H1 (cell line): Measurements from ENCODE around the gene NEK10. TPM values are rescaled to one million over a fixed set of nuclear protein-coding genes. Genes with fewer than 3 reads are reported as not detected.

ENCODE experiments used
- BACH1 ChIP-seq: IDR thresholded peaks from 2 replicates; pipeline ENCODE4 v1.6.1; 2012; ENCODE audit warnings: low read length, improper control_type of control experiment
- RNF2 ChIP-seq: fragments of 200-900, 300-1000 bp; sonication (generic); IDR thresholded peaks from 2 replicates; pipeline ENCODE4 v1.7.1; 2016; ENCODE audit warnings: borderline replicate concordance, low read depth, mild to moderate bottlenecking, antibody characterized with exemption, low read length; ENCODE audit not compliant: poor library complexity, severe bottlenecking; ENCODE audit errors: missing control alignments
- SAP30 ChIP-seq: fragments of 300-600 bp; sonication (generic); IDR thresholded peaks from 2 replicates; pipeline ENCODE4 v1.7.1; 2012; ENCODE audit warnings: low read length, moderate library complexity, mild to moderate bottlenecking, inconsistent platforms; ENCODE audit not compliant: insufficient read depth, insufficient replicate concordance
- polyA plus RNA-seq, 7 experiments: library from polyadenylated mRNA; depleted of rRNA in 3 of 7; stranded (reverse) in 5 of 7; unstranded in 2 of 7; fragments of >200 nt in 5 of 7; fragments of 200-250 nt in 2 of 7; gene quantifications; 1 replicate in 5 of 7; 2 replicates in 1 of 7; 4 replicates in 1 of 7; pipeline versions ENCODE4 v1.2.1 to v1.2.3, GENCODE V29; 2011 to 2013; ENCODE audit warnings: missing spikeins in 2 of 7, mixed read lengths in 2 of 7
- total RNA-seq: library from RNA; stranded (reverse); fragmentation: NEBNext Ultra II Directional; extraction: Animal tissue kit (Norgen Biotek cat#: 25700); gene quantifications from 2 replicates; pipeline ENCODE4 v1.2.1, GENCODE V29; 2021

Gene NEK10
- total and polyA plus RNA-seq, 2 of the 8 experiments (the other 6 are each of a cell fraction or from before 2014, with no cell fraction given), result 0.18 to 0.50 TPM

DNA sequence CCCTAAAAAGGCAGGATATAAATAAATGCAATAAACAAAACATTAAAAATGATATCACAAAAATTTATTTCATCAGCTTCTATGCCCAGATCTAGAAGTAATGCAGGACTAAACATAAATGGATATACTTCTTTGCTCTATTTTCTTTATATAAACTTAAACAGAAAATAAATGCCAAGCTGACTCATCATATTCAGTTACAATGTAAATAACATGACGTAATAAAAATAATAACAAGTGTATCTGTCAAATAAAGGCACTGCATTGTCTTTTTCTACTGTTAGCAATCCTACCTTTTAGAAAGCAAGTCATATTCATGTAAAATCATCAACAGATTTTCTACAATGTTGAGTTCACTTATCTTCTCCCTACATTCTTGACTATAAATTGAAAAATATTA is 61.6 kb downstream of the NEK10 start (continued):
- TF ChIP-seq BACH1 (no peak), SAP30 (no peak), RNF2 (no peak)
